Measurements from ENCODE around the gene LY9. TPM values are rescaled to one million over a fixed set of nuclear protein-coding genes. Genes with fewer than 3 reads are reported as not detected.

Gene LY9
- total and polyA plus RNA-seq, 2 donors from 2014 or later = 0.41 to 3.5 TPM

DNA sequence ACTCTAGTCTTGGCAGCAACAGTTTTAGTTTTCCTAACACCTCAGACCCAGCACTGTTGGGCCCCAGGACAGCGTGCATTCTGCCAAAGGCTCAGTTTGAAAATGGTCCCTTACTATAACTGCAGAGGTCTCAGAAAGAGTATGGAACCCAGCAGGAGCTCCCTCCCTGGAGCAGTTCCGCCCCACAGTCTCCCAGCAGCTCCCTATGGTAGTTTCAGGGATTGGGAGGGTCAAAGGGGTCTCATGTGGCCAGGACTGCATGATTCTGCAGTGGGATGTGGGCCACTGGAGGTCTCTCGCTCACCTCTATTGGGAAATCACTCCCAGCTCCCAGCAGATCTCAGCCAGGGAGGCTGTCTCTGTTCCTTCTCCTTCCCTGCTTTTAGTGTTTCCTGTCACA is 12.3 kb downstream of the LY9 start:
- FAIRE-seq = no peak

GRCh38 chr1:160810486-160810885 is 14.5 kb downstream of the LY9 start:
- no peak overlapping the region for H3K27ac ChIP-seq (ENCODE audit: low read depth in 2 of 2, low read length in 2 of 2)
- TF ChIP-seq CTCF (IDR thresholded peaks at IDR 0.05; ENCODE audit: borderline replicate concordance, extremely low read depth, insufficient read depth) = no peak
- H3K9ac ChIP-seq (ENCODE audit: low read length in 3 of 3) = no peak overlapping the region
- intact Hi-C loops (cut with DNase I) = no loop called here
- no peaks in the 10 kb centered on the region for H3K4me1 ChIP-seq (ENCODE audit: control insufficient read depth in 2 of 3, insufficient read depth in 2 of 3, low read depth in 1 of 3, low read length in 3 of 3)
- FAIRE-seq = no peak
- H3K36me3 ChIP-seq (ENCODE audit: control insufficient read depth in 2 of 3, insufficient read depth in 3 of 3, low read length in 3 of 3) = no peaks in the 10 kb centered on the region
- peaks cover 0 to 8% (median 0%) of the 10 kb centered on the region in 3 donors for H3K9me3 ChIP-seq (ENCODE audit: control insufficient read depth in 2 of 3, insufficient read depth in 1 of 3, low read length in 3 of 3)
- no peak overlapping the region for H3K4me3 ChIP-seq (ENCODE audit: low read length in 3 of 3)
- DNase-seq = no peak
- H3K27me3 ChIP-seq (ENCODE audit: control insufficient read depth, insufficient read depth, low read length) = no peaks in the 10 kb centered on the region

More for the DNA sequence above, 12.3 kb downstream of the LY9 start:
- Histone ChIP-seq H3K4me3 (ENCODE audit: low read length in 3 of 3) (no peak overlapping the region), H3K9me3 (ENCODE audit: control insufficient read depth in 2 of 3, insufficient read depth in 1 of 3, low read length in 3 of 3) (peaks cover 0 to 8% (median 0%) of the 10 kb centered on the region in 3 donors), H3K27me3 (ENCODE audit: control insufficient read depth, insufficient read depth, low read length) (no peaks in the 10 kb centered on the region), H3K9ac (ENCODE audit: low read length in 3 of 3) (no peak overlapping the region), H3K27ac (ENCODE audit: low read depth in 2 of 2, low read length in 2 of 2) (no peak overlapping the region), H3K4me1 (ENCODE audit: control insufficient read depth in 2 of 3, insufficient read depth in 2 of 3, low read depth in 1 of 3, low read length in 3 of 3) (no peaks in the 10 kb centered on the region), H3K36me3 (ENCODE audit: control insufficient read depth in 2 of 3, insufficient read depth in 3 of 3, low read length in 3 of 3) (no peaks in the 10 kb centered on the region)
- intact Hi-C loops (cut with DNase I) = no loop called here
- TF ChIP-seq CTCF (IDR thresholded peaks at IDR 0.05; ENCODE audit: borderline replicate concordance, extremely low read depth, insufficient read depth) = no peak
- DNase-seq = no peak

DNA sequence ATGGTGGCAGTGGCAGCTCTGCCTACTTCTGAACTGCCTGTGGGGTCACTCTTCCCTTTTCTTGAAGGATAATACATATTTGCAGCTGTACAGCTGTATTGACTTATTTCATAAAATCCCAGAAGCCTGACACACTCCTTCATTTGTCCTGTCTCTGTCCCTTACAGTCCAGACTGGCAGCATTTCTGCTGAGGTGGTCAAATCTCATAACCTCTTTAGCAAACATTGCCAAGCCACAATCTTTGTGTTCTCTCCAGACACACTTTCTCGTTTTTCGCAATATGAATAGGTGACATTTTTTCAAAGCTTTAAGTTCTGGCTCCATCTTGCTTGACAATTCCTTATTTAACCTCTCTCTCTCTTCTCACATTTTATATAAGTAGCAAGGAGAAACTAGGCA is 15.2 kb downstream of the LY9 start:
- Histone ChIP-seq H3K9ac (ENCODE audit: low read length in 3 of 3) (no peak overlapping the region), H3K27ac (ENCODE audit: low read depth in 2 of 2, low read length in 2 of 2) (no peak overlapping the region), H3K9me3 (ENCODE audit: control insufficient read depth in 2 of 3, insufficient read depth in 1 of 3, low read length in 3 of 3) (peaks cover 0 to 7% (median 0%) of the 10 kb centered on the region in 3 donors), H3K27me3 (ENCODE audit: control insufficient read depth, insufficient read depth, low read length) (no peaks in the 10 kb centered on the region), H3K4me1 (ENCODE audit: control insufficient read depth in 2 of 3, insufficient read depth in 2 of 3, low read depth in 1 of 3, low read length in 3 of 3) (no peaks in the 10 kb centered on the region), H3K36me3 (ENCODE audit: control insufficient read depth in 2 of 3, insufficient read depth in 3 of 3, low read length in 3 of 3) (no peaks in the 10 kb centered on the region), H3K4me3 (ENCODE audit: low read length in 3 of 3) (no peak overlapping the region)
- no peak for DNase-seq
- no peak for FAIRE-seq
- no peak for TF ChIP-seq CTCF (IDR thresholded peaks at IDR 0.05; ENCODE audit: borderline replicate concordance, extremely low read depth, insufficient read depth)
- intact Hi-C loops (cut with DNase I) = no loop called here

GRCh38 chr1:160813215-160813614 is 17.2 kb downstream of the LY9 start:
- H3K9me3 ChIP-seq (ENCODE audit: control insufficient read depth in 2 of 3, insufficient read depth in 1 of 3, low read length in 3 of 3) = no peaks in the 10 kb centered on the region
- no peaks in the 10 kb centered on the region for H3K27me3 ChIP-seq (ENCODE audit: control insufficient read depth, insufficient read depth, low read length)
- intact Hi-C loops (cut with DNase I) = no loop called here
- DNase-seq (no peak), FAIRE-seq (no peak)
- H3K4me3 ChIP-seq (ENCODE audit: low read length in 3 of 3) = no peak overlapping the region
- H3K4me1 ChIP-seq (ENCODE audit: control insufficient read depth in 2 of 3, insufficient read depth in 2 of 3, low read depth in 1 of 3, low read length in 3 of 3) = no peaks in the 10 kb centered on the region
- H3K36me3 ChIP-seq (ENCODE audit: control insufficient read depth in 2 of 3, insufficient read depth in 3 of 3, low read length in 3 of 3) = no peaks in the 10 kb centered on the region
- no peak overlapping the region for H3K9ac ChIP-seq (ENCODE audit: low read length in 3 of 3)
- no peak overlapping the region for H3K27ac ChIP-seq (ENCODE audit: low read depth in 2 of 2, low read length in 2 of 2)
- no peak for TF ChIP-seq CTCF (IDR thresholded peaks at IDR 0.05; ENCODE audit: borderline replicate concordance, extremely low read depth, insufficient read depth)
